Smooth muscle cell of trachea (primary cell): ENCODE measurements around the gene MYL12A. TPM values are rescaled to one million over a fixed set of nuclear protein-coding genes. Genes with fewer than 3 reads are reported as not detected.

ENCODE experiments used
- total RNA-seq: library from RNA; depleted of rRNA; stranded (reverse); fragments of >200 nt; gene quantifications from 2 replicates; pipeline ENCODE4 v1.2.1, GENCODE V29; 2014

MYL12A gene
- 476 and 615 TPM in 2 replicates for total RNA-seq

GRCh38 chr18:3247240-3248061, at the start of gene MYL12A:
MYL12A (plus strand) TSS chr18:3247801; CDS start chr18:3253248, 5,447 bp downstream.

GRCh38 chr18:3219631-3220335, 27.8 kb upstream of the MYL12A start, which contains the start of gene MYOM1:
MYOM1 (minus strand) TSS chr18:3219968; CDS start chr18:3215223, 4,745 bp downstream.

GRCh38 chr18:3261373-3262233, 14.0 kb downstream of the MYL12A start, which contains the start of gene MYL12B:
MYL12B (plus strand) TSS chr18:3262133; CDS start chr18:3272899, 10,766 bp downstream.

Other genes with a start within 250 kb of the MYL12A start
- 34.5 and 51.1 TPM in 2 replicates for gene LPIN2, start 234.7 kb upstream of the MYL12A start, total RNA-seq
- 0.15 and 0.99 TPM in 2 replicates for gene MYOM1, start 27.8 kb upstream of the MYL12A start, total RNA-seq
- 307 and 414 TPM in 2 replicates for gene MYL12B, start 14.3 kb downstream of the MYL12A start, total RNA-seq
- gene TGIF1, start 202.4 kb downstream of the MYL12A start, total RNA-seq = 87.4 and 110 TPM in 2 replicates